Measurements from ENCODE around the gene SAPCD1. TPM values are rescaled to one million over a fixed set of nuclear protein-coding genes. Genes with fewer than 3 reads are reported as not detected.

The SAPCD1 gene
- total RNA-seq, 1 donor from 2014 or later: 1.2 TPM

DNA sequence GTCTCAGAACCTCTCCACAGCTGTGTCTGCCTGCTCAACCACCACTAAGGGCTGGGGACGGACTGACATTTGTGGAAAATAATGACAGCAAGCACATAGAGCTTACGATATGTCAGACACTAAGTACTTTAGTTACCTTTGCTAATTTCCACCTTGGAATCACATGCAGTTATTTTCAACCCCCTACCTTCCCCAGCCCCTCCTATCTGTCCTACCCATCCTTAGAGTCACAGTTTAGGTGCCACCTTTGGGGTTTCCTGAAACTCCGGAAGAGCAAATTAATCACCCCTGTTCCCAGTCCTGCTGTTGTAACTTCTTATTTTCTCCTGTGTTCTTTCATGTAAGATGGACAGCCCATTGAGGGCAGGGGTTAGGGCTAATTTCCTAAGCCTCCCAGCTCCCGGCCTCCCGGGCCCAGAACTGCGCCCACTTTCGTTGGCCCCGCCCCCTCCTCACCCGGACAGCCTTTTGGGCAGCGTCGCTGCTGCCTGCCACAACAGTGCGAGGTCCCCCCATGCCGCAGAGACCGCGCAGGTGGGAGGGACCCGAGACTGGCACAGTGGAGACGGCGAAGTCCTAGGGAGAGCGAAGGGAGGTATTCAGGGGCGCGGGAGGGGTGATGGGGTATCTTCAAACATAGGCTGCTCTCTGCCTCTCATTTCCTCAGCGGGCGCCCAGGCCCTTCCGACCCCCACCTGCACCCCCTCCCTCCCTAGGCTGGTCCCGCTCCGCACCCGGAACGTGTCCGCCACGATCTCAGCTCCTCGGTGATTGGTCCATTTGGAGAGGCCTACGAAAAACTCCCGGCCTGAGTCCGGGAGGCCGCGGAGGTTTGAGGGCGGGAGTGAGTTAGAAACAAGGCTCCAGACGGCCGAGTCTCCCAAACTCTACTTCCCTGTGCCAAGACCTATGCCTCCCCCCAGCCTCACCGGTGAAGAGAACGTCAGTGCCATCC, 34.5 kb upstream of the SAPCD1 start:
- no peaks in the 10 kb centered on the region for H3K9me3 ChIP-seq (ENCODE audit: insufficient read depth, low read depth, low read length)
- H3K27me3 ChIP-seq (ENCODE audit: insufficient read depth, low read length): no peaks in the 10 kb centered on the region
- H4K20me1 ChIP-seq (ENCODE audit: insufficient read depth, low read length): peaks cover 42% of the 10 kb centered on the region
- Mint-ChIP-seq H3K27me3 (ENCODE audit: low read depth, unreplicated experiment) (no peaks in the 10 kb centered on the region), H3K4me3 (ENCODE audit: unreplicated experiment) (peak overlapping the region; percentile 90), H3K9me3 (ENCODE audit: unreplicated experiment) (no peaks in the 10 kb centered on the region), H3K4me1 (ENCODE audit: low read depth, unreplicated experiment) (peaks cover 14% of the 10 kb centered on the region), H3K27ac (ENCODE audit: unreplicated experiment) (no peak overlapping the region), H3K36me3 (ENCODE audit: low read depth, unreplicated experiment) (peaks cover 25% of the 10 kb centered on the region)
- H2AFZ ChIP-seq (ENCODE audit: low read depth, low read length): no peak overlapping the region
- H3K4me2 ChIP-seq (ENCODE audit: low read length): peak overlapping the region; percentile 96
- peaks cover 15% of the 10 kb centered on the region for H3K4me1 ChIP-seq (ENCODE audit: insufficient read depth, low read length)
- H3K27ac ChIP-seq (ENCODE audit: low read depth, low read length): no peak overlapping the region
- H3K4me3 ChIP-seq (ENCODE audit: insufficient read depth, low read depth, low read length): peak overlapping the region; percentile 86
- peaks cover 26% of the 10 kb centered on the region for H3K36me3 ChIP-seq (ENCODE audit: insufficient read depth, low read length)
- DNase-seq (ENCODE audit: low read depth) (no peak), FAIRE-seq (no peak)
- peak overlapping the region; percentile 88 for H3K9ac ChIP-seq (ENCODE audit: low read length)
- H3K79me2 ChIP-seq (ENCODE audit: insufficient read depth, low read length): peaks cover 18% of the 10 kb centered on the region
- TF ChIP-seq EZH2 (IDR thresholded peaks at IDR 0.05; ENCODE audit: insufficient read depth, low read length): no peak
- TF ChIP-seq, protein P1, sequence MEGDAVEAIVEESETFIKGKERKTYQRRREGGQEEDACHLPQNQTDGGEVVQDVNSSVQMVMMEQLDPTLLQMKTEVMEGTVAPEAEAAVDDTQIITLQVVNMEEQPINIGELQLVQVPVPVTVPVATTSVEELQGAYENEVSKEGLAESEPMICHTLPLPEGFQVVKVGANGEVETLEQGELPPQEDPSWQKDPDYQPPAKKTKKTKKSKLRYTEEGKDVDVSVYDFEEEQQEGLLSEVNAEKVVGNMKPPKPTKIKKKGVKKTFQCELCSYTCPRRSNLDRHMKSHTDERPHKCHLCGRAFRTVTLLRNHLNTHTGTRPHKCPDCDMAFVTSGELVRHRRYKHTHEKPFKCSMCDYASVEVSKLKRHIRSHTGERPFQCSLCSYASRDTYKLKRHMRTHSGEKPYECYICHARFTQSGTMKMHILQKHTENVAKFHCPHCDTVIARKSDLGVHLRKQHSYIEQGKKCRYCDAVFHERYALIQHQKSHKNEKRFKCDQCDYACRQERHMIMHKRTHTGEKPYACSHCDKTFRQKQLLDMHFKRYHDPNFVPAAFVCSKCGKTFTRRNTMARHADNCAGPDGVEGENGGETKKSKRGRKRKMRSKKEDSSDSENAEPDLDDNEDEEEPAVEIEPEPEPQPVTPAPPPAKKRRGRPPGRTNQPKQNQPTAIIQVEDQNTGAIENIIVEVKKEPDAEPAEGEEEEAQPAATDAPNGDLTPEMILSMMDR (IDR thresholded peaks at IDR 0.05; ENCODE audit: insufficient read depth, low read depth, low read length): no peak

GRCh38 chr6:31728767-31729514, 33.5 kb upstream of the SAPCD1 start, which contains the start of gene DDAH2:
Gene DDAH2 (minus strand): TSS chr6:31729299. CDS start chr6:31729161, 138 bp downstream.
- FAIRE-seq: no peak
- H3K36me3 ChIP-seq (ENCODE audit: insufficient read depth, low read length): peaks cover 36% of the 10 kb centered on the region
- H2AFZ ChIP-seq (ENCODE audit: low read depth, low read length): peak within 1 kb of the TSS; percentile 77

More at GRCh38 chr6:31728767-31729514, 33.5 kb upstream of the SAPCD1 start, which contains the start of gene DDAH2:
- Histone ChIP-seq H4K20me1 (ENCODE audit: insufficient read depth, low read length) (peaks cover 52% of the 10 kb centered on the region), H3K27ac (ENCODE audit: low read depth, low read length) (peak within 1 kb of the TSS; percentile 77), H3K4me1 (ENCODE audit: insufficient read depth, low read length) (peaks cover 24% of the 10 kb centered on the region), H3K4me3 (ENCODE audit: insufficient read depth, low read depth, low read length) (peak within 1 kb of the TSS; percentile 86), H3K4me2 (ENCODE audit: low read length) (peak within 1 kb of the TSS; percentile 96), H3K9me3 (ENCODE audit: insufficient read depth, low read depth, low read length) (no peaks in the 10 kb centered on the region), H3K27me3 (ENCODE audit: insufficient read depth, low read length) (no peaks in the 10 kb centered on the region), H3K79me2 (ENCODE audit: insufficient read depth, low read length) (peaks cover 27% of the 10 kb centered on the region), H3K9ac (ENCODE audit: low read length) (peak within 1 kb of the TSS; percentile 88)
- TF ChIP-seq, protein P1 (IDR thresholded peaks at IDR 0.05; ENCODE audit: insufficient read depth, low read depth, low read length): peak; percentile 44
- no peak for TF ChIP-seq EZH2 (IDR thresholded peaks at IDR 0.05; ENCODE audit: insufficient read depth, low read length)
- Mint-ChIP-seq H3K36me3 (ENCODE audit: low read depth, unreplicated experiment) (peaks cover 34% of the 10 kb centered on the region), H3K4me3 (ENCODE audit: unreplicated experiment) (peak within 1 kb of the TSS; percentile 90), H3K27ac (ENCODE audit: unreplicated experiment) (peak within 1 kb of the TSS; percentile 87), H3K9me3 (ENCODE audit: unreplicated experiment) (no peaks in the 10 kb centered on the region), H3K27me3 (ENCODE audit: low read depth, unreplicated experiment) (no peaks in the 10 kb centered on the region), H3K4me1 (ENCODE audit: low read depth, unreplicated experiment) (peaks cover 23% of the 10 kb centered on the region)
- DNase-seq (ENCODE audit: low read depth): no peak

All from astrocyte (in vitro differentiated cells and primary cell).